NOMO-1 treated with DMSO at 0.1 percent for 48 hours (cell line): ENCODE measurements around the gene LRP1B.
"Not testable (repeated sequence)": the region's sequence is repeated elsewhere in the genome, so short reads cannot be mapped to it uniquely, and the experiment has no call there.

Experiments
- DNase-seq: peaks from one replicate; lab custom pipeline; 2025; ENCODE audit not compliant: unreplicated experiment; lab: John Stamatoyannopoulos, UW

The LRP1B gene

GRCh38 chr2:140596447-140596846 lies 1534.4 kb downstream of the LRP1B start:
- DNase-seq: no peak

- no peak for DNase-seq
Measured at GRCh38 chr2:140595107-140595506, 1535.7 kb downstream of the LRP1B start.

- DNase-seq: no peak
Measured at GRCh38 chr2:140593132-140593531, 1537.7 kb downstream of the LRP1B start.

- DNase-seq: no peak
Measured at GRCh38 chr2:140589696-140590095, 1541.1 kb downstream of the LRP1B start.

- no peak for DNase-seq
Measured at GRCh38 chr2:140589273-140589672, 1541.5 kb downstream of the LRP1B start.

- DNase-seq: peak; percentile 39
Measured at GRCh38 chr2:140586379-140586778, 1544.4 kb downstream of the LRP1B start.

GRCh38 chr2:140585016-140585415 lies 1545.8 kb downstream of the LRP1B start:
- no peak for DNase-seq

- no peak for DNase-seq
Measured at GRCh38 chr2:140584471-140584870, 1546.3 kb downstream of the LRP1B start.

- no peak for DNase-seq
Measured at GRCh38 chr2:140580532-140581151, 1550.2 kb downstream of the LRP1B start.

- DNase-seq: no peak
Measured at GRCh38 chr2:140577453-140577852, 1553.4 kb downstream of the LRP1B start.

- DNase-seq: no peak
Measured at GRCh38 chr2:140567734-140568133, 1563.1 kb downstream of the LRP1B start.

GRCh38 chr2:140565756-140566155 lies 1565.1 kb downstream of the LRP1B start:
- no peak for DNase-seq

- DNase-seq: no peak
Measured at GRCh38 chr2:140555701-140556100, 1575.1 kb downstream of the LRP1B start.

- no peak for DNase-seq
Measured at GRCh38 chr2:140552634-140553033, 1578.2 kb downstream of the LRP1B start.

- DNase-seq: no peak
Measured at GRCh38 chr2:140551287-140551686, 1579.5 kb downstream of the LRP1B start.

GRCh38 chr2:140550821-140551220 lies 1580.0 kb downstream of the LRP1B start:
- no peak for DNase-seq

- DNase-seq: not testable (repeated sequence)
Measured at GRCh38 chr2:140544769-140545168, 1586.0 kb downstream of the LRP1B start.

- peak; percentile 59 for DNase-seq
Measured at GRCh38 chr2:140542627-140543026, 1588.2 kb downstream of the LRP1B start.

GRCh38 chr2:140539242-140539875 lies 1591.5 kb downstream of the LRP1B start:
- no peak for DNase-seq

- DNase-seq: no peak
Measured at GRCh38 chr2:140529706-140530105, 1601.1 kb downstream of the LRP1B start.

- no peak for DNase-seq
Measured at GRCh38 chr2:140528982-140529381, 1601.8 kb downstream of the LRP1B start.

- DNase-seq: no peak
Measured at GRCh38 chr2:140526575-140526974, 1604.2 kb downstream of the LRP1B start.

GRCh38 chr2:140512106-140512505 lies 1618.7 kb downstream of the LRP1B start:
- no peak for DNase-seq
